HepG2 (cell line): Measurements from ENCODE around the gene NRG2. TPM values are rescaled to one million over a fixed set of nuclear protein-coding genes. Genes with fewer than 3 reads are reported as not detected.

Source experiments
- ATAC-seq: fragments of 200-7000 bp; cut with Tn5 transposase; 3 replicates; pipeline ENCODE4 v1.9.1; 2020; ENCODE audit warnings: mild to moderate bottlenecking, moderate library complexity
- BruUV-seq: library from RNA; stranded (reverse); fragments of 400-500 nt; replicated peaks from 2 replicates; lab custom pipeline; 2021; lab: Mats Ljungman, UMichigan
- CTCF ChIA-PET: fragments of 300-600 bp; formaldehyde crosslinking; extraction: SDS; loops from one replicate; lab custom pipeline; 2021; ENCODE audit warnings: low total read pairs, inconsistent platforms, low intra/inter-chr PET ratio; lab: Yijun Ruan, JAX
- POLR2A ChIA-PET: fragments of 350-600 bp; sonication (Branson Sonifier 250); formaldehyde crosslinking; loops from one replicate; lab custom pipeline; 2020; ENCODE audit warnings: antibody characterized with exemption, inconsistent platforms; lab: Yijun Ruan, JAX
- DNase-seq: peaks from one replicate; pipeline ENCODE4 v3.0.0-alpha.2; 2015; ENCODE audit warnings: low spot score
- FAIRE-seq: peaks from 3 replicates; lab custom pipeline; 2011; peaks lifted over from hg19 to GRCh38; lab: Jason Lieb, UNC
- H2AFZ ChIP-seq: one replicate; pipeline ENCODE4 v1.6.1; 2011; ENCODE audit warnings: low read length, inconsistent platforms
- H3K27ac ChIP-seq: fragments of 300-600 bp; 3 replicates; pipeline ENCODE4 v1.8.0; 2011; ENCODE audit warnings: mixed run types, mild to moderate bottlenecking, mixed read lengths, low read length, inconsistent platforms; ENCODE audit not compliant: insufficient read depth; ENCODE audit errors: extremely low read length
- H3K27me3 ChIP-seq, 2 experiments: fragments of 200-600 bp in 1 of 2; 2 replicates in 1 of 2; 3 replicates in 1 of 2; pipeline versions ENCODE4 v1.6.0 to v1.8.0; 2011; ENCODE audit warnings: low read length in 2 of 2, mild to moderate bottlenecking in 2 of 2, moderate library complexity in 2 of 2, inconsistent platforms in 1 of 2; ENCODE audit not compliant: insufficient read depth in 2 of 2, control insufficient read depth in 1 of 2
- H3K36me3 ChIP-seq, 2 experiments: fragments of 200-600 bp in 1 of 2; replicated peaks in 1 of 2; 2 replicates in 1 of 2; 3 replicates in 1 of 2; pipeline versions ENCODE4 v1.5.1 to v1.8.0; 2011; ENCODE audit warnings: low read length in 2 of 2, inconsistent platforms in 1 of 2; ENCODE audit not compliant: insufficient read depth in 2 of 2, control insufficient read depth in 1 of 2
- H3K4me1 ChIP-seq: 2 replicates; pipeline ENCODE4 v1.5.1; 2012; ENCODE audit warnings: low read length, inconsistent platforms; ENCODE audit not compliant: insufficient read depth
- H3K4me2 ChIP-seq: 2 replicates; pipeline ENCODE4 v1.6.0; 2011; ENCODE audit warnings: low read depth, low read length, inconsistent platforms
- H3K4me3 ChIP-seq, 3 experiments: fragments of 200-600 bp in 1 of 3; sonication (generic), shearing (Covaris generic) in 1 of 3; replicated peaks in 1 of 3; 2 replicates each; pipeline ENCODE4 v1.5.1; 2011 to 2016; ENCODE audit warnings: low read length in 3 of 3, inconsistent platforms in 2 of 3, low read depth in 2 of 3, mild to moderate bottlenecking in 2 of 3, control low read depth in 1 of 3, mixed read lengths in 1 of 3; ENCODE audit not compliant: insufficient read depth in 1 of 3
- H3K79me2 ChIP-seq: one replicate; pipeline ENCODE4 v1.6.1; 2011; ENCODE audit warnings: low read length, inconsistent platforms; ENCODE audit not compliant: insufficient read depth
- H3K9ac ChIP-seq: 2 replicates; pipeline ENCODE4 v1.6.0; 2011; ENCODE audit warnings: mild to moderate bottlenecking, low read depth, low read length, inconsistent platforms; ENCODE audit not compliant: insufficient read depth
- H3K9me3 ChIP-seq: 2 replicates; pipeline ENCODE4 v1.5.1; 2012; ENCODE audit warnings: mild to moderate bottlenecking, low read length
- H4K20me1 ChIP-seq: 2 replicates; pipeline ENCODE4 v1.6.0; 2011; ENCODE audit warnings: inconsistent platforms, mild to moderate bottlenecking, low read length, moderate library complexity; ENCODE audit not compliant: insufficient read depth
- HHEX ChIP-seq: IDR thresholded peaks from 2 replicates; pipeline ENCODE4 v1.6.1; 2016; ENCODE audit warnings: control low read depth
- HNF4A ChIP-seq: sonication (generic); formaldehyde crosslinking; IDR thresholded peaks from 2 replicates; pipeline ENCODE4 v1.4.0; 2020; ENCODE audit warnings: missing genetic modification reagents
- MIER2 ChIP-seq: IDR thresholded peaks from 2 replicates; pipeline ENCODE4 v1.6.1; 2016; ENCODE audit warnings: missing biosample characterization, missing genetic modification reagents
- SMAD9 ChIP-seq: sonication (generic); formaldehyde crosslinking; IDR thresholded peaks from 2 replicates; pipeline ENCODE4 v1.5.1; 2020; ENCODE audit warnings: mild to moderate bottlenecking, missing genetic modification reagents
- ZNF136 ChIP-seq: sonication (generic); formaldehyde crosslinking; IDR thresholded peaks from 2 replicates; pipeline ENCODE4 v1.8.1; 2022; ENCODE audit warnings: low read depth, mild to moderate bottlenecking, moderate library complexity, missing genetic modification reagents
- ZNF510 ChIP-seq: sonication (generic); formaldehyde crosslinking; IDR thresholded peaks from 2 replicates; pipeline ENCODE4 v1.4.0; 2020; ENCODE audit warnings: low read depth, mild to moderate bottlenecking, missing genetic modification reagents
- ZNF546 ChIP-seq: sonication (generic); formaldehyde crosslinking; conservative IDR thresholded peaks from 2 replicates; pipeline ENCODE4 v1.8.1; 2023; ENCODE audit warnings: mild to moderate bottlenecking, missing genetic modification reagents
- ZNF567 ChIP-seq: sonication (generic); formaldehyde crosslinking; IDR thresholded peaks from 2 replicates; pipeline ENCODE4 v1.8.1; 2023; ENCODE audit warnings: mild to moderate bottlenecking, missing genetic modification reagents, borderline replicate concordance
- ZNF780A ChIP-seq: sonication (generic); formaldehyde crosslinking; IDR thresholded peaks from 2 replicates; pipeline ENCODE4 v1.8.0; 2022; ENCODE audit warnings: mild to moderate bottlenecking, missing genetic modification reagents, moderate library complexity
- WGBS: methylation state at CpG from one replicate; pipeline ENCODE4 v1.1.6; 2017; ENCODE audit warnings: low lambda C conversion rate; 5-methylcytosine and 5-hydroxymethylcytosine counted together
- in situ Hi-C: cut with HindIII; loops from 2 replicates; pipeline ENCODE4 v1.10.0; 2017; ENCODE audit warnings: low pct_unique_long_range_greater_than_20kb; ENCODE audit not compliant: extremely low pct_ligation_motif_present
- intact Hi-C: fragments of 100-400 bp; cut with micrococcal nuclease; formaldehyde crosslinking; loops from one replicate; pipeline ENCODE4 v1.10.0; 2022; ENCODE audit not compliant: unreplicated experiment
- polyA plus RNA-seq, 8 experiments: library from polyadenylated mRNA; depleted of rRNA in 3 of 8; stranded (reverse) in 7 of 8; unstranded in 1 of 8; fragments of >200 nt; fragmentation: Illumina TruSeq in 4 of 8; extraction: Trizol in 4 of 8; gene quantifications; 2 replicates each; pipeline versions ENCODE4 v1.2.1 to v1.2.3, GENCODE V29; 2011 to 2016; ENCODE audit warnings: low read depth in 4 of 8, missing spikeins in 1 of 8, mixed read lengths in 1 of 8; ENCODE audit not compliant: insufficient read depth in 1 of 8
- total RNA-seq, 5 experiments: library from RNA; depleted of rRNA; stranded (reverse); fragments of >200 nt; fragmentation: Illumina TruSeq; extraction: Trizol; gene quantifications; 2 replicates each; pipeline ENCODE4 v1.2.3, GENCODE V29; 2016; ENCODE audit warnings: low read depth in 1 of 5
- TF ChIP-seq, protein P1 (sequence below): sonication (generic); formaldehyde crosslinking; conservative IDR thresholded peaks from 2 replicates; pipeline ENCODE4 v1.4.0; 2020; ENCODE audit warnings: mild to moderate bottlenecking, missing genetic modification reagents, moderate library complexity
- TF ChIP-seq, protein P2 (sequence below): sonication (generic); formaldehyde crosslinking; IDR thresholded peaks from 2 replicates; pipeline ENCODE4 v1.5.0; 2020; ENCODE audit warnings: missing genetic modification reagents, mild to moderate bottlenecking, borderline replicate concordance

NRG2 gene
- total and polyA plus RNA-seq, 2 of the 13 experiments (the other 11 are each of a cell fraction or from before 2014, with no cell fraction given): not detected

DNA sequence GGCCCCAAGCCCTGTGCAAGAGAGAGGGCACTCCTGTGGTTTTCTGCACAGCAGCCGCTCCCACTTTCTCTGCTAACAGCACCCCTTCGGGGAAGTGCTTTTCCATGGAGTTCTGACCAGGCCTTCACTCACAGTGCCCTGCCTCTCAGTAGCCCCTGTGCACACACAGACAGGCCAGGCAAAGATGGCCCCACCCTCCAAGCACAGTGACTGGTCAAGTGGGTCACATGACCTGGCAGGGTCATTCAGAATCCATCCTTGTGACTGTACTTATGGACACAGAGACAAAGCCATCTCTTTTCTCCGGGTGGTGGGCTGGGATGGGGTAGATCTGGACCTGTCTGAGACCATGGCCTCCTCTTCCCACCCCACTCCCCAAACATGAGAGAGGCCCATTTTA, 165.0 kb downstream of the NRG2 start (continued):
- TF ChIP-seq, protein P1, sequence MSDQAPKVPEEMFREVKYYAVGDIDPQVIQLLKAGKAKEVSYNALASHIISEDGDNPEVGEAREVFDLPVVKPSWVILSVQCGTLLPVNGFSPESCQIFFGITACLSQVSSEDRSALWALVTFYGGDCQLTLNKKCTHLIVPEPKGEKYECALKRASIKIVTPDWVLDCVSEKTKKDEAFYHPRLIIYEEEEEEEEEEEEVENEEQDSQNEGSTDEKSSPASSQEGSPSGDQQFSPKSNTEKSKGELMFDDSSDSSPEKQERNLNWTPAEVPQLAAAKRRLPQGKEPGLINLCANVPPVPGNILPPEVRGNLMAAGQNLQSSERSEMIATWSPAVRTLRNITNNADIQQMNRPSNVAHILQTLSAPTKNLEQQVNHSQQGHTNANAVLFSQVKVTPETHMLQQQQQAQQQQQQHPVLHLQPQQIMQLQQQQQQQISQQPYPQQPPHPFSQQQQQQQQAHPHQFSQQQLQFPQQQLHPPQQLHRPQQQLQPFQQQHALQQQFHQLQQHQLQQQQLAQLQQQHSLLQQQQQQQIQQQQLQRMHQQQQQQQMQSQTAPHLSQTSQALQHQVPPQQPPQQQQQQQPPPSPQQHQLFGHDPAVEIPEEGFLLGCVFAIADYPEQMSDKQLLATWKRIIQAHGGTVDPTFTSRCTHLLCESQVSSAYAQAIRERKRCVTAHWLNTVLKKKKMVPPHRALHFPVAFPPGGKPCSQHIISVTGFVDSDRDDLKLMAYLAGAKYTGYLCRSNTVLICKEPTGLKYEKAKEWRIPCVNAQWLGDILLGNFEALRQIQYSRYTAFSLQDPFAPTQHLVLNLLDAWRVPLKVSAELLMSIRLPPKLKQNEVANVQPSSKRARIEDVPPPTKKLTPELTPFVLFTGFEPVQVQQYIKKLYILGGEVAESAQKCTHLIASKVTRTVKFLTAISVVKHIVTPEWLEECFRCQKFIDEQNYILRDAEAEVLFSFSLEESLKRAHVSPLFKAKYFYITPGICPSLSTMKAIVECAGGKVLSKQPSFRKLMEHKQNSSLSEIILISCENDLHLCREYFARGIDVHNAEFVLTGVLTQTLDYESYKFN (CRISPR knock-in tag): no peak
- TF ChIP-seq ZNF546: no peak
- TF ChIP-seq SMAD9 (CRISPR knock-in tag): no peak

DNA sequence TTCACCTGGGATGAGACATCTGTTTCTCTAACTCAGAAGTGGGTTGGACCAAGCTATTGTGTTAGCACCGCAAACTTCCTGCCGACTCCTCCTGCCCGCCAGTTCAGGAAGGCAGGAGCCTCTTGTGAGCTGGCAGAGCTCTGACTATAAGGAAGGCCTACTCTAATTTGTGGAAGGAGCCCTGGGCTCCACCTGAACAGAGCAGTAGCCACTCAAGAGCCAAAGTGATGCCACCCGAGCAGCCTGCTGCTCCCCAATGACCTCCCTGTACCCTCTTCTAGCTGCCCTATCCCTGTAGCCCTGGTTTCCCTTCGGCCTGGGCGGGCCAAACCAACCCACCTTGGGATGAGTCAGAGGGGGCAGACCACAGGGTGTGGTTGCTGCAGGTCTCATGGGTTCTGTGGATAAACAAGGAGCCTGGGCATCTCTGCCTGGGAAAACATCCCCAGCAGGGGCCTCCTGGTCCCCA, 165.9 kb downstream of the NRG2 start:
- CTCF ChIA-PET: no interaction called here
- 32% methylated on average over 6 of the region's 6 CpGs for WGBS
- H4K20me1 ChIP-seq: no peaks in the 10 kb centered on the region
- no peaks in the 10 kb centered on the region for H3K9me3 ChIP-seq
- intact Hi-C loops: no loop called here
- POLR2A ChIA-PET: no interaction called here
- no peak for FAIRE-seq
- H3K79me2 ChIP-seq: no peaks in the 10 kb centered on the region
- H3K36me3 ChIP-seq: no peaks in the 10 kb centered on the region
- no peak overlapping the region for H3K4me3 ChIP-seq
- H2AFZ ChIP-seq: no peak overlapping the region
- H3K27me3 ChIP-seq: peaks cover 3 to 59% of the 10 kb centered on the region in 2 experiments; a peak in 4 of 5 replicates
- no peak overlapping the region for H3K9ac ChIP-seq
- DNase-seq: no peak
- no peak for ATAC-seq
- no peaks in the 10 kb centered on the region for H3K4me1 ChIP-seq
- in situ Hi-C loops: no loop called here
- TF ChIP-seq ZNF567 (CRISPR knock-in tag) (no peak), ZNF510 (CRISPR knock-in tag) (no peak), MIER2 (CRISPR knock-in tag) (no peak), HHEX (CRISPR knock-in tag) (no peak), ZNF780A (CRISPR knock-in tag) (no peak), HNF4A (CRISPR knock-in tag) (no peak), ZNF136 (no peak)
- TF ChIP-seq, protein P2, sequence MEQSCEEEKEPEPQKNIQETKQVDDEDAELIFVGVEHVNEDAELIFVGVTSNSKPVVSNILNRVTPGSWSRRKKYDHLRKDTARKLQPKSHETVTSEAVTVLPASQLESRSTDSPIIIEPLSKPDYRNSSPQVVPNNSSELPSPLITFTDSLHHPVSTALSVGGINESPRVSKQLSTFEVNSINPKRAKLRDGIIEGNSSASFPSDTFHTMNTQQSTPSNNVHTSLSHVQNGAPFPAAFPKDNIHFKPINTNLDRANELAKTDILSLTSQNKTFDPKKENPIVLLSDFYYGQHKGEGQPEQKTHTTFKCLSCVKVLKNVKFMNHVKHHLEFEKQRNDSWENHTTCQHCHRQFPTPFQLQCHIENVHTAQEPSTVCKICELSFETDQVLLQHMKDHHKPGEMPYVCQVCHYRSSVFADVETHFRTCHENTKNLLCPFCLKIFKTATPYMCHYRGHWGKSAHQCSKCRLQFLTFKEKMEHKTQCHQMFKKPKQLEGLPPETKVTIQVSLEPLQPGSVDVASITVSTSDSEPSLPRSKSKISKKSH (CRISPR knock-in tag): no peak
- no peak overlapping the region for H3K4me2 ChIP-seq
- H3K27ac ChIP-seq: no peak overlapping the region
- no TSS peak for BruUV-seq
